ENCODE measurements around the gene ACCS. TPM values are rescaled to one million over a fixed set of nuclear protein-coding genes. Genes with fewer than 3 reads are reported as not detected.

Gene ACCS
- total and polyA plus RNA-seq, 3 donors from 2014 or later: 33.4 to 65.4 (median 63.0) TPM

DNA sequence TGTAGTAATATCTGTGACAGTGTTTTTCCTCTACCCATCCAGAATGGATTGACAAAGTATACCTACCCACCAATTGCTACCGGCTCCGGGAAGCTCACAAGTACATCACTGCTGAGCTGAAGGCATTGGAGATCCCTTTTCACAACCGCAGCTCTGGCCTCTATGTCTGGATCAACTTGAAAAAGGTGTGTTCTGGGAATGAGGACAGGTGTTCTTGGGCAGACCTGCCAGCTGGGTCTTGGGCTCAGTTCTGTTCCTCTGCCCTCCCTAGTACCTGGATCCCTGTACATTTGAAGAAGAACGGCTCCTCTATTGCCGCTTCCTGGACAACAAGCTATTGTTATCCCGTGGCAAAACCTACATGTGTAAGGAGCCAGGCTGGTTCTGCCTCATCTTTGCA, 7.8 kb upstream of the ACCS start:
- Histone ChIP-seq H3K27me3 (no peaks in the 10 kb centered on the region), H3K27ac (no peak overlapping the region), H3K4me3 (no peak overlapping the region), H3K9me3 (no peaks in the 10 kb centered on the region), H3K4me1 (no peaks in the 10 kb centered on the region), H3K36me3 (ENCODE audit: low read depth, missing control alignments) (no peaks in the 10 kb centered on the region)
- TF ChIP-seq, protein P1, sequence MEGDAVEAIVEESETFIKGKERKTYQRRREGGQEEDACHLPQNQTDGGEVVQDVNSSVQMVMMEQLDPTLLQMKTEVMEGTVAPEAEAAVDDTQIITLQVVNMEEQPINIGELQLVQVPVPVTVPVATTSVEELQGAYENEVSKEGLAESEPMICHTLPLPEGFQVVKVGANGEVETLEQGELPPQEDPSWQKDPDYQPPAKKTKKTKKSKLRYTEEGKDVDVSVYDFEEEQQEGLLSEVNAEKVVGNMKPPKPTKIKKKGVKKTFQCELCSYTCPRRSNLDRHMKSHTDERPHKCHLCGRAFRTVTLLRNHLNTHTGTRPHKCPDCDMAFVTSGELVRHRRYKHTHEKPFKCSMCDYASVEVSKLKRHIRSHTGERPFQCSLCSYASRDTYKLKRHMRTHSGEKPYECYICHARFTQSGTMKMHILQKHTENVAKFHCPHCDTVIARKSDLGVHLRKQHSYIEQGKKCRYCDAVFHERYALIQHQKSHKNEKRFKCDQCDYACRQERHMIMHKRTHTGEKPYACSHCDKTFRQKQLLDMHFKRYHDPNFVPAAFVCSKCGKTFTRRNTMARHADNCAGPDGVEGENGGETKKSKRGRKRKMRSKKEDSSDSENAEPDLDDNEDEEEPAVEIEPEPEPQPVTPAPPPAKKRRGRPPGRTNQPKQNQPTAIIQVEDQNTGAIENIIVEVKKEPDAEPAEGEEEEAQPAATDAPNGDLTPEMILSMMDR (IDR thresholded peaks at IDR 0.05): no peak
- TF ChIP-seq POLR2A (IDR thresholded peaks at IDR 0.05): no peak
- no peak for DNase-seq
- intact Hi-C loops (cut with DNase I; ENCODE audit: low total_unique reads): no loop called here
- WGBS, 2 donors: 83 to 93% methylated on average over 6 of the region's 6 CpGs

DNA sequence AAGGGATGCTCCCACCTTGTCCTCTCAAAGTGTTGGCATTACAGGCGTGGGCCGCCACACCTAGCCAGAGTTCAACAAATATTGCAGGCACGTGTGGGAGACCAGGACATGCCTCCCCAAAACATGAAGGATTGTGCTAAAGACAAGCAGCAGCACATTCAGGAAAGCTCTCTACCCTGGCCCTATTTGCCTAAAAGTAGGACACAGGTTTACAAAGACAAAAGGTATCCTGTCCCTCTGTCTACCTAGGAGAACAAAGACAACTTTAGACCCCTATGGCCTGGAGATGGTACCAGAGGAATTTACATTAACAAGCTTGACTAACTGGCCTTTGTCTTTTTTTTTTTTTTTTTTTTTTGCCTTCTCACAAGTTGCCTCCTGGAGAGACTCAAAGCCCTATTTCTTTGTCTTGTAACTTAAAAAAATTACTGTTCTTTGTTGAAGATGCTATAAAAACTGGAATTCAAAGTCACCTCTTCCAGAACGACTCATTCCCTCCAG, 859 bp upstream of the ACCS start:
- no peak for TF ChIP-seq POLR2A (IDR thresholded peaks at IDR 0.05)
- TF ChIP-seq, protein P1 (IDR thresholded peaks at IDR 0.05): no peak
- Histone ChIP-seq H3K36me3 (ENCODE audit: low read depth, missing control alignments) (no peaks in the 10 kb centered on the region), H3K4me3 (no peak overlapping the region), H3K27ac (peak overlapping the region; percentile 93 to 96), H3K4me1 (peaks cover 7% of the 10 kb centered on the region), H3K9me3 (no peaks in the 10 kb centered on the region), H3K27me3 (no peaks in the 10 kb centered on the region)
- intact Hi-C loops (cut with DNase I; ENCODE audit: low total_unique reads): no loop called here
- no peak for DNase-seq
- WGBS, 2 donors: 49 to 54% methylated on average over 4 of the region's 4 CpGs

DNA sequence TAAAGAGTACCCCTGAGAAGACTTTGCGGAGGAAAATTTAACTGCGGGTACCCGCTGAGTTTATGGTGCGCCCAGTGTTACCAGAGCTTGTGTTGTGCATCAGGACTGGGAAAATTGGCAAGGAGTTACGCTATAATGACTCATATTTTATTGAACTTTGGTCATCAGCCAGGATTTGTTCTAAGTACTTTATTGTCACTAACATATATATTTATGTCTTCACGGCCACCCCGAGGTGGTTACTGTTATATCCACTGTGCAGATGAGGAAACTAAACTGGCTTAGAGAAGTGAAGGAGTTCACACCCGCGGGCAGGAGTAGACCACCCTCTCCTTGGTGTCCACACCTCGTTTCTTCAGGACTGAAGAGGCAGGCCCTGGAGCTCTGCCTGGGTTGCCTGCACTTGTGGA, 667 bp downstream of the ACCS start:
- H3K36me3 ChIP-seq (ENCODE audit: low read depth, missing control alignments): no peaks in the 10 kb centered on the region
- H3K27me3 ChIP-seq: no peaks in the 10 kb centered on the region
- no peaks in the 10 kb centered on the region for H3K9me3 ChIP-seq
- H3K4me3 ChIP-seq: peak overlapping the region; percentile 79 to 82
- peak overlapping the region; percentile 93 to 96 for H3K27ac ChIP-seq
- peaks cover 7% of the 10 kb centered on the region for H3K4me1 ChIP-seq
- 17 to 27% methylated on average over 10 of the region's 10 CpGs for WGBS, 2 donors
- TF ChIP-seq POLR2A (IDR thresholded peaks at IDR 0.05): no peak
- TF ChIP-seq, protein P1 (IDR thresholded peaks at IDR 0.05): no peak
- no peak for DNase-seq
- intact Hi-C loops (cut with DNase I; ENCODE audit: low total_unique reads): no loop called here

DNA sequence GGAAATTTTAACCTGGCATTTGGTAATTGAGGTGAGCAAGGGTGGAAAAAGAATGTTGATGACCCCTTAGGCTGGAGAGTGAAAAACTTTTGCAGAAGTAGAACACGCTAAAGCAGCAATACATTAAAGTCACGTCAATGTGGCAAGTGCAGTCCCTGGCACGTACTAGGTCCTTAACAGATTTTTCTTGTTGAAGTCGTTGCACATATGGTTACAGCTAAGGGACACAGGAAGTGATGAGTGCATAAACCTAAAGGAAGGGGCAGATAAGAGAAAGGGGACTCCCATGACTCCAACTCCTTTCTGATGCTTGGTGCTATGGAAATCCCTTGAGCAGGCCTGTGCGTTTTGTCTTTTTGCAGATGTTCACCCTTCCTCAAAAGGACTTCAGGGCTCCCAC, 1.2 kb downstream of the ACCS start:
- TF ChIP-seq, protein P1 (IDR thresholded peaks at IDR 0.05): no peak
- no peak for TF ChIP-seq POLR2A (IDR thresholded peaks at IDR 0.05)
- Histone ChIP-seq H3K27ac (no peak overlapping the region), H3K4me1 (peaks cover 7% of the 10 kb centered on the region), H3K4me3 (no peak overlapping the region), H3K9me3 (no peaks in the 10 kb centered on the region), H3K27me3 (no peaks in the 10 kb centered on the region), H3K36me3 (ENCODE audit: low read depth, missing control alignments) (no peaks in the 10 kb centered on the region)
- WGBS, 2 donors: 53 to 56% methylated on average over 5 of the region's 5 CpGs
- intact Hi-C loops (cut with DNase I; ENCODE audit: low total_unique reads): no loop called here
- DNase-seq: no peak

DNA sequence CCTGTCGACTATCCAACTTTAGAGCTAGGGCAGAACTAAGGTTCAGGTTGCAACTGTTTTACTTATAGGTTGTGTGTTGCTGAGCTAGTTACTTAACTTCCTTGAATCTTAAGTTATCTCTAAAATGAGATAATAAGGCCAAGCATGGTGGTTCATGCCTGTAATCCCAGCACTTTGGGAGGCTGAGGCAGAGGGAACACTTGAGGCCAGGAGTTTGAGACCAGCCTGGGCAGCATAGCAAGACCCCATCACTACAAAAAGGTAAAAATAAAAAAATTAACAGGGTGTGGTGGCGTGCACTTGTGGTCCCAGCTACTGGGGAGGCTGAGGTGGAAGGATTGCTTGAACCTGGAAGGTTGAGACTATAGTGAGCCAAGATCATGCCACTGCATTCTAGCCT, 2.1 kb downstream of the ACCS start:
- peaks cover 7% of the 10 kb centered on the region for H3K4me1 ChIP-seq
- no peak overlapping the region for H3K27ac ChIP-seq
- intact Hi-C loops (cut with DNase I; ENCODE audit: low total_unique reads): no loop called here
- H3K4me3 ChIP-seq: no peak overlapping the region
- no peaks in the 10 kb centered on the region for H3K27me3 ChIP-seq
- TF ChIP-seq POLR2A (IDR thresholded peaks at IDR 0.05): no peak
- TF ChIP-seq, protein P1 (IDR thresholded peaks at IDR 0.05): no peak
- DNase-seq: no peak
- no peaks in the 10 kb centered on the region for H3K36me3 ChIP-seq (ENCODE audit: low read depth, missing control alignments)
- WGBS, 2 donors: 90 to 96% methylated on average over 2 of the region's 2 CpGs
- H3K9me3 ChIP-seq: no peaks in the 10 kb centered on the region

Data from testis (tissue), 3 donors.